ENCODE data around the gene NPTX1.

The NPTX1 gene

DNA sequence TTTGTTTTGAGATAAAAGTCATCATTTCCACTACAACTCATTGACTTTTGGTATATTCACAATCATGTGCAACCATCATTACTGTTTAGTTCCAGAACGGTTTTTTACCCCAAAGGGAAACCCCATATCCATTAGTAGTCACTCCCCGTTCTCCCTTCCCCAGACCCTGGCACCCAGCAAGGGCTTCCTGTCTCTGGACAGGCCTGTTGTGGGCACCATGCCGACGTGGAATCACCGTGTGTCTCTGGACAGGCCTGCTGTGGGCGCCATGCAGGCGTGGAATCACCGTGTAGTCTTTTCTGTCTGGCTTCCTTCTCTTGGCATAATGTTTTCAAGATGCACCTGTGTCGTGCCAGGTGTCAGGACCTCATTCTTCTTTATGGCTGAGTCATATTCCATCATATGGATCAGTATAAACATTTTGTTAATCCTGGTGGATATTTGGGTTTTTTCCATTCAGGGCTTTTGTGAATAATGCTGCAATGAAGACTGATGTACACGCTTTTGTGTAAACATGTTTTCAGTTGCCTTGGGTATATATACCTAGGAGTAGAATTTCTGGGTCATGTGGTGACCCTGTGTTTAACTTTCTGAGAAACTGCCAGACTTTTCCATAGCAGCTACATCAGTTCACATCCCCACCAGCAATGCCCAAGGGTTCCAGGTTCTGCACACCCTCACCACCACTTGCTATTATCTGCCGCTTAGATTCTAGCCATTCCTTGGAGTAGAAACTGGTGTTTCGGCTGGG is 42.3 kb downstream of the NPTX1 start:
- TF ChIP-seq, protein P1, sequence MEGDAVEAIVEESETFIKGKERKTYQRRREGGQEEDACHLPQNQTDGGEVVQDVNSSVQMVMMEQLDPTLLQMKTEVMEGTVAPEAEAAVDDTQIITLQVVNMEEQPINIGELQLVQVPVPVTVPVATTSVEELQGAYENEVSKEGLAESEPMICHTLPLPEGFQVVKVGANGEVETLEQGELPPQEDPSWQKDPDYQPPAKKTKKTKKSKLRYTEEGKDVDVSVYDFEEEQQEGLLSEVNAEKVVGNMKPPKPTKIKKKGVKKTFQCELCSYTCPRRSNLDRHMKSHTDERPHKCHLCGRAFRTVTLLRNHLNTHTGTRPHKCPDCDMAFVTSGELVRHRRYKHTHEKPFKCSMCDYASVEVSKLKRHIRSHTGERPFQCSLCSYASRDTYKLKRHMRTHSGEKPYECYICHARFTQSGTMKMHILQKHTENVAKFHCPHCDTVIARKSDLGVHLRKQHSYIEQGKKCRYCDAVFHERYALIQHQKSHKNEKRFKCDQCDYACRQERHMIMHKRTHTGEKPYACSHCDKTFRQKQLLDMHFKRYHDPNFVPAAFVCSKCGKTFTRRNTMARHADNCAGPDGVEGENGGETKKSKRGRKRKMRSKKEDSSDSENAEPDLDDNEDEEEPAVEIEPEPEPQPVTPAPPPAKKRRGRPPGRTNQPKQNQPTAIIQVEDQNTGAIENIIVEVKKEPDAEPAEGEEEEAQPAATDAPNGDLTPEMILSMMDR (IDR thresholded peaks at IDR 0.05; ENCODE audit: low read depth, low read length, missing control alignments) = no peak
- H3K4me3 ChIP-seq (replicated peaks; ENCODE audit: low read depth, low read length) = no peak overlapping the region
- DNase-seq (ENCODE audit: extremely low read depth, low read depth) = no peak

DNA sequence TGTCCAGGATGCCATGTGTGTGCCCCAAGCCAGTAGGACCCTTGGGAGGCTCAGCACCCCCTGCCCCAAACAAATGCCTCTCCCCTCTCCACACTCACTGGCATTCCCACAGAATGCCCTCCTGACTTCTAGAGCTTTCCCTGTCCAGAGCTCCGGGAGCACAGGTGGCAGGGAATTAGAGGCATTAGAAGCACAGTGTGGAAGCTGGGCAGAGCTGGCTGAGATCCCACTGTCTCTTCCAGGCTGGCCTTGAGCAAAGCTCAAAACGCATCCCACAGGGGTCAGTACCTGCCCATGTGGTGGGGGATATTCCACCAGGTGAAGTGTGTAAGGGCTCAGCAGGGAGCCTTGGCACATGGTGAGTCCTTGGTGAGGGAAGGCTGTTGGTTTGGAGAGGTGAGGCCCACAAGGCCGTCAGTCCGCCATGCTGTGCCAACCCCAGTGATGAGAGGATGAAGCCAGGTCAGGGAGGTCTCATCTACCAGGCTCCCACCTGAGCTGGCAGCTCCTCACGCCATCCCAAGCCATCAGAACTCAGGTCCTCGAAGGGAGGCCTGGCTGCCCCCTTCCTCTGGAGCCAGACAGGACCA is 43.4 kb downstream of the NPTX1 start:
- DNase-seq (ENCODE audit: extremely low read depth, low read depth) = no peak
- TF ChIP-seq, protein P1 (IDR thresholded peaks at IDR 0.05; ENCODE audit: low read depth, low read length, missing control alignments) = no peak

DNA sequence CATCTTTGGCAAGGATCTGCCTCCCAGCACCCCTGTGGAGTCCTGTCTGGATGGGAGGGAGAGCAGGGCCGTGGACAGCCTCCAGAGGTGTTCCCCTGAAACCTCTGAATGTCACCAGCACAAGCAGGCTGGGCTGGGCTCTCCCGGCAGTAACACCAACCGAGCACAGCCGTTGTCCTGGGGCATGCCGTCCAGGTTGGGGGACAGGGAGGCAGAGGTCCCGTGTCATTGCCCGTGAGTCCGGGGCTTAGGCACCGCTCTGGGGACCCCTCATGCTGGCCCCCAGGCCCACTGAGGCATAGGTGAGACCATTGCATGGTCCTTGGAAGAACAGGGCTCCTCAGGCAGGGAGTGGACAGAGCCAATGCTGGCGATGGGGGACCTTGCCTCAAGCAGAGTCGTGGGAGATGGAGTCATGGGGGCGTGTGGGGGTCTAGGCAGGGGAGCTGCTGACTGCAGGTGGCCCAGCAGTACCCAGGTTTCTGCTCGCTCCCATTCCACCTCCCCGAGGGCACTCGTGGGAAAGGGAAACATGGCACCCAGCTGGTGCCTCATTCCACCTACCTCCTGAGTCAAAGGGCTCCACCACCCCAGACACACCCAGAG is 44.0 kb downstream of the NPTX1 start:
- DNase-seq (ENCODE audit: extremely low read depth, low read depth) = no peak
- H3K4me3 ChIP-seq (replicated peaks; ENCODE audit: low read depth, low read length) = no peak overlapping the region
- TF ChIP-seq, protein P1 (IDR thresholded peaks at IDR 0.05; ENCODE audit: low read depth, low read length, missing control alignments) = no peak

More for the DNA sequence above, 43.4 kb downstream of the NPTX1 start:
- no peak overlapping the region for H3K4me3 ChIP-seq (replicated peaks; ENCODE audit: low read depth, low read length)

DNA sequence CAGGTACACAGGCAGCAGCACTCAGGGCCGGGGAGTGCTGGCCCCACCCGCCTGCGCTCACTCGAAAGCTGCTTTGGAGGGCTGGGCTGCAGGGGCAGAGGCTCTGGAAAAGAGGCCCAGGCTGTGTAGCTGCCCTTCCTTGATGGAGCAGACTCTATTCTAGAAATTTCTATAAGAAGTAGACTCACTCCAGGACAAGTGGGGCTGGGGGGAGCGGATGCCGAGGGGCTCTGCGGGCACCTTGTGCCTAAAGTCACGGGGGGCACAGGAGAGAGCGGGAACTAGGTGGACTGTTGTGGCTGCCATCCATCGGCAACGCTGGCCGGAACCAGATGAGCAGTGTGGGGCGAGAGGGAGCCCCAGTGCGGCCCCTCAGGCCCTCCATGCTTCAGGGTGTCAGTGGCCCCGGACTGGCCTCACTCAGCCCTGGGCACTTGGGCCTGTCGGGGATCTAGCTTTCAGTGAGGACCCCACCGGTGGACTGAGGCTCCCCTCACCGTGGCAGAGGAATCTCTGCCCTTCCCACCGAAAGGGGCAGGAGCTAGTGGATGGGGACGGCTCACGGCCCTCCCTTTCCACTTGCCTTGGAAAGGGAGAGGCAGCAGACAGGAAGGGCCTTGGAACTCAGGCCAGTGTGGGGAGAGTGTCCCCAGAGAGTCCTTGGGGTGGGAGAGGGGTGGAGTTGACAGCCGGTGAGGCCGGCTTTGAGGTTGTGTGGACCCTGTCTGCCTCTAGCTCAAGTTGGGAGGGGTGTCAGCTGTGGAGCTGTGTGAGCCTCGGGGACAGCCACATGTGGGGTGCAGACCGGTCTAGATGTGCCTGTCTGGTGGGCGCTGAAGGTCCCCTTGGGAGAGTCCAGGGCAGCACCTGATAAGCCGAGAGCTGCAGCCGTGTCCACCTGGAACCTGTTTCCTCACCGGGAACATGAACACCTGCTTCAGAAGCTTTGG is 44.9 kb downstream of the NPTX1 start:
- TF ChIP-seq, protein P1 (IDR thresholded peaks at IDR 0.05; ENCODE audit: low read depth, low read length, missing control alignments) = no peak
- H3K4me3 ChIP-seq (replicated peaks; ENCODE audit: low read depth, low read length) = no peak overlapping the region
- DNase-seq (ENCODE audit: extremely low read depth, low read depth) = no peak

DNA sequence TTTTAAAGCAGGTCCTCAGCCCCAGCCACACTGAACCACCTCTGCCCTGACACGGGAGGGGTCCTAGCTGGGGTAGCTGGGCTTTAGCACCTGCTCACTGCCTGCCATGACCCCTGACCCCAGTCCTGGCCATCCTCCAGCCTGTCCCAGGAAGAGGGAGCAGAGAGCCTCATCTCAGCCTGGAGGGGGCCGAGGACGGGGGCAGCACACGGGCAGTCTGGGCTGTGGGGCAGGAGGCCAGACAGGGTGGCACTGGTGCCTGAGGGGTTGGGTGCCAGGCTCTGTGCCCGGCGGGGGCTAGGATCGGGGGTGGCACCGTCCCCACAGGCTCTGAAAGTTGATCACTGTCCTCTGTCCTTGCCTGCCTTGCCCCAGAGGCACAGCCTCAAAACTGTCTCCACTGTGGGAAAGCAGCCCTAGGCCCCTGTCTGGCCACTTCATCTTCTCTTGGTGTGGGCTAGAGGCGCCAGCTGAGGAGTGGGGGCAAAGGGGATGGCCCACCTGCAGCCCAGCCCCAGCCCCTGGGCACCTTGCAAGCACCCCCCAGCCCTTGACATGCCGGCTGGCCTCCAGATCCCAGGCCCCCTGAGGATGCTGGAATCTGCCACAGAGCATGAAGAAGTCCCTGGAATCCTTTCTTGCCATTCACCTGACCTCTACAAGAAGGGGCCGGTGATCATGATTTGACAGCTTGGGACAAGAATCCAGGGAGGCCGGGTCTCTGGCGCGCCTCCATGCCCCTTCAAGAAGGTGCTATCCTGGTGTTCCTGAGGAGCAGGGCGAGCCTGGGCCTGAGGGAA is 45.8 kb downstream of the NPTX1 start:
- H3K4me3 ChIP-seq (replicated peaks; ENCODE audit: low read depth, low read length) = no peak overlapping the region
- TF ChIP-seq, protein P1 (IDR thresholded peaks at IDR 0.05; ENCODE audit: low read depth, low read length, missing control alignments) = no peak
- DNase-seq (ENCODE audit: extremely low read depth, low read depth) = no peak
